ENCODE results near the gene CD160. TPM values are rescaled to one million over a fixed set of nuclear protein-coding genes. Genes with fewer than 3 reads are reported as not detected.
"Not testable (repeated sequence)": the region's sequence is repeated elsewhere in the genome, so short reads cannot be mapped to it uniquely, and the experiment has no call there.

CD160 gene
- total and polyA plus RNA-seq, 2 of the 4 experiments (the other 2 are of a cell fraction) = not detected

DNA sequence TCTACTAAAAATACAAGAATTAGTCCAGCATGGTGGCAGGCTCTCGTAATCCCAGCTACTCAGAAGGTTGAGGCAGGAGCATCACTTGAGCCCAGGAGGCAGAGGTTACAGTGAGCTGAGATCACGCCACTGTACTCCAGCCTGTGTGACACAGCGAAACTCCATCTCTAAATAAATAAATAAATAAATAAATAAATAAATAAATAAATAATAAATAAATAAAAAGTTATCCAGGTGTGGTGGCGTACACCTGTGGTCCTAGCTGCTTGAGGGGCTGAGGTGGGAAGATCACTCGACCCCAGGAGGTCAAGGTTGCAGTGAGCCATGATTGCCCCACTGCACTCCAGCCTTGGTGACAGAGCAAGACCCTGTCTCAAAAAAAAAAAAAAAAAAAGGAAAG, 834 bp upstream of the CD160 start:
- BruUV-seq (replicated peaks); in situ Hi-C loops (cut with MboI; ENCODE audit: low sequenced_read_pairs); H2BK5ac ChIP-seq (ENCODE audit: low read depth, low read length, poor library complexity, severe bottlenecking); H3K14ac ChIP-seq (replicated peaks; ENCODE audit: low read depth, low read length); H2AFZ ChIP-seq (replicated peaks; ENCODE audit: low read length, poor library complexity); H4K8ac ChIP-seq (ENCODE audit: low read depth in 2 of 2, low read length in 2 of 2); H4K91ac ChIP-seq (ENCODE audit: insufficient read depth, low read depth, low read length); ATAC-seq (ENCODE audit: low read depth); H4K5ac ChIP-seq (ENCODE audit: low read depth, low read length); H2BK20ac ChIP-seq (ENCODE audit: low read depth, low read length); H4K20me1 ChIP-seq (ENCODE audit: insufficient read depth, low read length); H3K79me1 ChIP-seq (ENCODE audit: low read depth in 1 of 2, low read length in 2 of 2); H3K4ac ChIP-seq (ENCODE audit: low read depth, low read length); intact Hi-C loops (cut with micrococcal nuclease); DNase-seq; H3K9me3 ChIP-seq (ENCODE audit: control insufficient read depth, insufficient read depth, low read length); H3K18ac ChIP-seq (ENCODE audit: low read depth, low read length); H2AK9ac ChIP-seq (replicated peaks; ENCODE audit: low read depth, low read length, poor library complexity); H2AK5ac ChIP-seq (ENCODE audit: low read depth, low read length); H3K4me2 ChIP-seq (ENCODE audit: low read depth, low read length); H3K27ac ChIP-seq (ENCODE audit: insufficient read depth, low read length); H3K4me3 ChIP-seq (ENCODE audit: insufficient read depth, low read depth, low read length); H3K9ac ChIP-seq (ENCODE audit: low read depth, low read length); H3K23ac ChIP-seq (ENCODE audit: low read depth, low read length); dilution Hi-C loops (cut with HindIII; ENCODE audit: low sequenced_read_pairs, unreplicated experiment); POLR2A ChIA-PET (ENCODE audit: unreplicated experiment); H3K56ac ChIP-seq (ENCODE audit: extremely low read depth, insufficient read depth, low read length); CTCF ChIA-PET; H3K27me3 ChIP-seq (ENCODE audit: control insufficient read depth, insufficient read depth, low read length); H3K36me3 ChIP-seq (ENCODE audit: control insufficient read depth, insufficient read depth, low read length): not testable (repeated sequence)
- peak overlapping the region; percentile 45 for H2BK120ac ChIP-seq (ENCODE audit: low read depth, low read length)
- H3K9me1 ChIP-seq (ENCODE audit: insufficient read depth, low read length) = peaks cover 24% of the 10 kb centered on the region
- whole genome bisulfite sequencing, 2 experiments (ENCODE audit: extremely low coverage in 2 of 2, insufficient read length in 1 of 2) = no CpG with 5 or more reads among the region's 5 CpGs
- peak overlapping the region; percentile 99; the same call in 1 of the 3 replicates for H2BK15ac ChIP-seq (ENCODE audit: low read depth, low read length)
- H3K4me1 ChIP-seq (ENCODE audit: control insufficient read depth, insufficient read depth, low read length) = peaks cover 30% of the 10 kb centered on the region
